Stimulated activated CD4-positive, alpha-beta T cell treated with anti-CD3 and anti-CD28 coated beads, Interleukin-1b, Interleukin-23, amount 100 ng/mL, for 48 hours (primary cell): ENCODE measurements around the gene CKAP2L.
A peak's percentile ranks its signal among the peaks of the same experiment; 100 is the strongest.

Experiments used
- DNase-seq: peaks from one replicate; pipeline ENCODE4 v3.0.0-alpha.2; 2020

CKAP2L gene

GRCh38 chr2:112791693-112792230 lies 27.4 kb upstream of the CKAP2L start:
- DNase-seq, result no peak

DNA sequence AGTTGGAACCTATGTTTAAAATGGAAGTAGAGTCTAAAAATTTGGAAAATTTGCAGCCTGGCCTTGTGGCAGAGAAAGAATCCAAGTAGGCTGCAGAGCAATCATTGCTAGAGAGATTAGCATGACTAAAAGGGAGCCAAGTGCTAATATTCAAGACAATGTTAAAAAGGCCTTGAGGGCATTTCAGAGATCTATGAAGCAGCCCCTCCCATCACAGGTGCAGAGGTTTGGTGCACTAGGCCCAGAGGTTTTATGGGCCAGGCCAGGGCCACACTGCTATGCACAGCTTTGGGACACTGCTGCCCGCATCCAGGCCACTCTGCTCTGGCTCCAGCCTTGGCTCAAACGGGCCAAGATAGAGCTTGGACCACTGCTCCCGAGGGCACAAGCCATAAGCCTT lies 26.6 kb upstream of the CKAP2L start:
- no peak for DNase-seq

DNA sequence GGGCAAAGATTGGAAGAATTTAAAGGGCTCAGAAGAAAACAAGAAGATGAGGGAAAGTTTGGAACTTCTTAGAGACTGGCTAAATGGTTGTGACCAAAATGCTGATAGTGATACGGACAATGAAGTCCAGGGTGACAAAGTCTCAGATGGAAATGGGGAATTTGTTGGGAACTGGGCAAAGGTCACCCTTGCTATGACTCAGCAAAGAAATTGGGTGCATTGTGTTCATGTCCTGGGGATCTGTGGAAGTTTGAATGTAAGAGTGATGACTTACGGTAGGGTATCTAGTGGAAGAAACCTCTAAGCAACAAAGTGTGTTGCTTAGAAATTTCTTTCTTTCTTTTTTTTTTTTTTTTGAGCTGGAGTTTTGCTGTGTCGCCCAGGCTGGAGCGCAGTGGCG lies 25.9 kb upstream of the CKAP2L start:
- DNase-seq, result no peak

DNA sequence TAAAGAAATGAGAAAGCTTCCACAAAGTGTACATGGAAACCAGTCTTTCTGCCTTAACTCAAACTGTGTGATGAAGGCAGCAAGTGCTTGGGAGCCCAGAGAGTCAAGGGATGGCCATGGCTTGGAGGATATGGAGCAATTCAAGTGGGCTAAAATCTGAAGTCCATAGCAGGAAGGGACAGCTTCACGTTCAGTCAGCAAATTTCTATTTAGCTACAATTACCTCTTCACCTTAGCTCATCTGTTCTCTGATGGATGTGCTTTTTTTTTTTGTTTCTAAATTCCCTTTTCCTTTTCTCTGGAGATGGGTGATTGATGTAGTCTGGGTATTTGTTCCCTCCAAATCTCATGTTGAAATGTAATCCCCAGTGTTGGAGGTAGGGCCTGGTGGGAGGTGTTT lies 24.8 kb upstream of the CKAP2L start:
- no peak for DNase-seq

DNA sequence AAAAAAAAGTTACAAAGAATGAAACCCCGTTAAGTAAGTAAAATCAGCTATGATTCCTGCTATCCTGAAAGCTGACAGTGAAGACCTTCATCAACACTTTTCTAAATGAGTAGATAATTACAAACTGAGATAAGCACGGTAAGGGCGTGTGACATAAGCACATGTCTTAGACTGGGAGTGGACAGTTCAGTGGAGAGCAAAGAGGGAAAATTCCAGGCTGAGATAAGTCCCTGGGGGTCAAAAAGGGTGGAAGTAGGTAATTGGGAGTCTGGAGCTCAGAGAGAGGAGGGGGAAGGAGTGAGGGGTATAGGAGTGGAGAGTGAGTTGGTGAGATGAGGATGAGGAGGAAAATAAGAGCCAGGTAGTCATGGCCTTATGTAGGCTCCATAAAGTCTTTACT lies 24.2 kb upstream of the CKAP2L start:
- no peak for DNase-seq

DNA sequence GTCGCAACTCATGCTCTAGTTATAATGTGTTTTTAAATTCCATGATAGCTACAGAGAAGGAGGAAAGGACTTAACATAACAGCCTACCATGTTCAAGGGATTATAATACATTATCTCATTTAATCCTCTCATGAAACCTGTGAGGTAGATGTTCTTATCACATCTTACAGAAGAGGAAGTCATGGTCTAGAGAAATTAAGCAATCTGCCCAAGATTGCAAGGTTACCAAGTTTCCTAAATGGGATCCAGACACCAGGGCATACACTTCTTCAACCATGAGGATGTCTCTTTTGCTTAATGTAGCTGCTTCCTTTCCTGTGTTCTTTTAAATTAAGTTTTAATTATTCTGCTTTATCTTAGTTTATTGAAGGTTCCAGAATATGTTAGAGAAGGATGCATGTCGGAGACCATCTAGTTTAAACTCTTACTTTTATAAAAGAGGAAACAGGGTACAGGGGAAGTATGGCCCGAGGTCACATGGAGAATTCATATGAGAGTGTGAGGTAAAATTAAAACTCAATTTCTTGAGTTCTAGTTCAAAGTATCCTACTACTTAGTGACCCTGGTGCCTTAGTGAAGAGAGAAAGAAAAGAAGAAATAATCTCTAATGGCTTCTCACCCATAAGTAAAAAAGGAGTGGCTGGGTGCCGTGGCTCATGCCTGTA lies 23.5 kb upstream of the CKAP2L start:
- DNase-seq, result no peak

DNA sequence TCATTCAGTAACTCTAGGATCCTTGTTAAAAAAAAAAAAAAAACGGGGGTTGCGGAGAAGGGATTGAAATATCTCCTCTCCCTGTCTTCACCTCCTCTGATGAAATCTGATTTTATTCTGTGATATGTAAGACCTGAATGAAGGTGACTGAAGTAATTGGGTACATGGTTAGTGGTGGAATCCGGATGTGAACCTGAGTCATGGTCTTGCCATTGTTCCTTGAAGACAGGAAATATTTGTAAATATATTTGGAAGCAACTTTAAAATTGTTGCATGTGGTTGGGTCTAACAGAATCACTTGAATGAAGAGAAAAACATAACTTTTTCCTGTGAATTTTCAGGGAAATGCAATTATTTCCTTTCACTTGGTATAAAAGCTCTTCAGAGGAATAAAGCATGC lies 22.9 kb upstream of the CKAP2L start:
- no peak for DNase-seq

GRCh38 chr2:112784199-112785189 lies 20.1 kb upstream of the CKAP2L start, which contains the start of gene IL1A:
Gene IL1A, minus strand, starts transcription at chr2:112784493. Its CDS starts 723 bp downstream, at chr2:112783770.
- peak; percentile 10 for DNase-seq

GRCh38 chr2:112783187-112783714 lies 18.8 kb upstream of the CKAP2L start:
- DNase-seq, result no peak

- no peak for DNase-seq
Observed at GRCh38 chr2:112782234-112782799, 17.9 kb upstream of the CKAP2L start.

GRCh38 chr2:112779598-112779997 lies 15.2 kb upstream of the CKAP2L start:
- no peak for DNase-seq

DNA sequence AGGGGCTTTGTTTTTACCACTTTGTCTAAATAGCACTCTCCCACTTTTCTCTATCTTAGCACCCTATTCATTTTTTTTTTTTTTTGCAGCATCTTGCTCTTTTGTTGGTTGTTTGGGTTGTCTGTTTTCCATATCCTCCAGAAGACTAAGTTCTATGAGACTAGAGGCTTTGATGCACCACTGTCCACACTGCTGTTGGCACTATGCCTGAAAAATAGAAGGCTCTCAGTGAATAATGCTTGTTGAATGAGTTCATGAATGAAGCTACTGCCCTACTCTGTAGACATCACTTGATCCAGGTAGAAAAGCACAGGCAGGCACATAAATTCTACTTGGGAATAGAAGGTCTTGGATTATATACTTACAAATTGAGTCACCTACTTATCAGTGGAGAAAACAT lies 12.6 kb upstream of the CKAP2L start:
- DNase-seq, result no peak

DNA sequence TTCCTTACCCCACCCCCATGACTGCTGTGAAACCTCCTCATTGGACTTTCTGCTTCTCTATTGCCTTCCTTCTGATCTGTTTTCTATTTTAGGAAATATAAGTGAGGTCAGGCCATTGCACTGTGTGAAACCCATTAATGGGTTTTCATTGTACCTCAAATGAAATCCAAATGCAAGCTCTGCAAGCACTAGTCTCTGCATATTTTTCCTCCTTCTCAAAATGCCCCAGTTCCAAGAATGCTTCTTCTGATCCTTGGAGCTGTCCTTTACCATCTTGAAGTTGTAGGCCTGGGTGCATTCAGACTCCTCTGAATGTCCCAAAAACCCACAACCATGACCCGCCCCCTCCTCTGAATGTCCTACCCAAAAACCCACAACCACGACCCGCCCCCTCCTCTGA lies 11.7 kb upstream of the CKAP2L start:
- DNase-seq, result no peak

GRCh38 chr2:112774536-112775285 lies 10.3 kb upstream of the CKAP2L start:
- no peak for DNase-seq

- no peak for DNase-seq
Observed at GRCh38 chr2:112773556-112773955, 9.1 kb upstream of the CKAP2L start.

DNA sequence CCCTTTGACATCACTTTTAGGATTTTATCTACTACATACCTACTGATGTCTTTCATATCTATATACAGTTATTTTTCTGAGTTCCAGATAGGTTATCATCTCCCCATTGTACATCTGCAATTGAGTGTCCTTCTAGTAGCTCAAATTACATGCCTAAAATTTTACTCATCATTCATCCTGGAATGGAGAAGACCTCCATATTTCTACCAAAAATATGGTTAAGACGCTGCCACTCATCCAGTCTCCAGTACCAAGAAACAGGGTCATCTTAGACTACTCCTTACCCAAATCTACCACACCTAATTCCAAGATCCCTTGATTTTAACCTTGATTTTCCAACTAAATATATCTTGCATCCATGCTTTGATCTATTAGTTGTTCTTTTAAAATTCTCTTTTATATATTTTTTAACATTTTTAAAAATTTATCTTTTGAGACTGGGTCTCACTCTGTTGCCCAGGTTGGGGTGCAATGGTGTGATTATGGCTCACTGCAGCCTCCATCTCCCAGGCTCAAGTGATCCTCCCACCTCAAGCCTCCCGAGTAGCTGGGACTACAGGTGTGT lies 8.6 kb upstream of the CKAP2L start:
- no peak for DNase-seq

- no peak for DNase-seq
Observed at GRCh38 chr2:112772322-112772721, 7.9 kb upstream of the CKAP2L start.

GRCh38 chr2:112768432-112768831 lies 4.0 kb upstream of the CKAP2L start:
- DNase-seq, result no peak

DNA sequence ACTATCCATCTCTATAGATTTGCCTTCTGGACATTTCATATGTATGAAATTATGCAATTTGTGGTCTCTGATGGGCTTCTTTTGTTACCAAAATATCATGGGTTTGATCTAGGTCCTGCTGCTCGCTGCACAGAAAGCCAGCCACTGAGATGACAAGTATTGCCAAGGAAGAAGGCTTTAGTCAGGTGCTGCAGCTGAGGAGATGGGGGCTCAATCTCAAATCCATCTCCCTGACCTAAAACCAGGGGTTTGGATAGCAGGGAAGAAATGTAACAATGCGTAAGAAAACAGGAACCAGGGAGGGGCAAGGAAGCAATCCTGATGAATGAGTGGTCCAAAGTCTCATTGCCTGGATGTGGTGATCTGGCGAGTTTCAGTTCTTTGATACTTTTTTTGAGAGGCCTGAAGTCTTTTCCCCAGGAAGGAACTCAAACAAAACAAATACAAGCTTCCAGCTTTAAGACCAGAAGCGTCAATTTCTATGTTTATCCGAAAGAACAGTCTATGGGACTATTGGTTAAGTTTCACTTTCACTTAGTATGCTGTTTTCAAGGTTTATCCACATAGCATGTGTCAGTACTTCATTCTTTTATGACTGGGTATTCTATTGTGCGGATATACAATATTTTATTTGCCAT lies 3.4 kb upstream of the CKAP2L start:
- DNase-seq, result no peak

DNA sequence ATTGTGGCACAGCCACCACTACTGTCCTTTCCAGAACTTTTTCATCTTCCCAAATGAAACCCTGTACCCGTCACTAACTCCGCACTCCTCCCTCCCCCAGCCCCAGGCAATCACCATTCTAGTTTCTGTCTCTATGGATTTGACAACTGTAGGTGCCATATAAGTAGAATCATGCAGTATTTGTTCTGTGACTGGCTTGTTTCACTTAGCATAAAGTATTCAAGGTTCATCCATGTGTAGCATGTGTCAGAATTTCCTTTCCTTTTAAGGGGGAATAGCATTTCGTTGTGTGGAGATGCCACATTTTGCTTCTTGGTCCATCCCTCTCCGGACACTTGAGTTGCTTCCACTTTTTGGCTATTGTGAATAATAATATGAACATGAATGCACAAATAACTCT lies 842 bp upstream of the CKAP2L start:
- DNase-seq, result no peak

DNA sequence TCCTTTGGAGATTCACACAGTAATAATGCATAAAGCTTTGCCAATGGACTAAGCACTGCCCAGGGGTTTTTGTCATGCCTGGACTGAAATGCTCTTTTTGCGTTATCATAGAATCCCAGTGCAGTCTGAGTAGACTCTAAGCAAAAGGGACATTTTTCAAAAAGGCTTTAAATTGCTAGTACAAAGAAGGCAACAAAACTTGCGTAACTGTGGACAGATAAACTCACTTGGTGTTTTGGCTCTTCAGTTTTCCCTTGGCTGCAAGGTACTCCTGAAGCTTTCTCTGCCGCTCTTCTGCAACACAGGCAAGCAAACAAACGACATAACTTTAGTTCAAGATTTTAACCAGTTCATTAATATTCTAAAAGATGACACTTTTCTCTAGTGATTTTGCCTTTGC lies 2.1 kb downstream of the CKAP2L start:
- DNase-seq, result no peak

GRCh38 chr2:112760149-112760548 lies 4.3 kb downstream of the CKAP2L start:
- DNase-seq, result no peak
